ENCODE data around the gene SVEP1. TPM values are rescaled to one million over a fixed set of nuclear protein-coding genes. Genes with fewer than 3 reads are reported as not detected.
A peak's percentile ranks its signal among the peaks of the same experiment; 100 is the strongest.

SVEP1 gene
- total RNA-seq = 10 to 100 TPM; 12.7 to 20.0 TPM

- Histone ChIP-seq H3K4me1 (no peaks in the 10 kb centered on the region), H3K36me3 (no peaks in the 10 kb centered on the region), H3K27me3 (peaks cover 0 to 3% of the 10 kb centered on the region in 2 donors), H3K27ac (peak within 1 kb of the TSS; percentile 73 to 81), H3K4me3 (peak within 1 kb of the TSS; percentile 51 to 60), H3K9me3 (no peaks in the 10 kb centered on the region)
- TF ChIP-seq CTCF (IDR thresholded peaks at IDR 0.05) = no peak
- DNase-seq (ENCODE audit: low spot score) = no peak
Observed at GRCh38 chr9:110579034-110579861, at the start of gene SVEP1. SVEP1 (minus strand) TSS chr9:110579741; CDS start chr9:110579543, 198 bp downstream.

- no peak for DNase-seq (ENCODE audit: low spot score)
Observed at GRCh38 chr9:110626101-110626829, 46.7 kb upstream of the SVEP1 start.

GRCh38 chr9:110623462-110624025 lies 44.0 kb upstream of the SVEP1 start:
- DNase-seq (ENCODE audit: low spot score) = no peak
- no peak overlapping the region for H3K4me3 ChIP-seq
- H3K27ac ChIP-seq = no peak overlapping the region
- no peaks in the 10 kb centered on the region for H3K27me3 ChIP-seq
- TF ChIP-seq CTCF (IDR thresholded peaks at IDR 0.05) = peak; percentile 48 to 74
- no peaks in the 10 kb centered on the region for H3K4me1 ChIP-seq
- H3K9me3 ChIP-seq = no peaks in the 10 kb centered on the region
- H3K36me3 ChIP-seq = no peaks in the 10 kb centered on the region

More at GRCh38 chr9:110626101-110626829, 46.7 kb upstream of the SVEP1 start:
- Histone ChIP-seq H3K27me3 (no peaks in the 10 kb centered on the region), H3K36me3 (no peaks in the 10 kb centered on the region), H3K9me3 (peaks cover 0 to 4% of the 10 kb centered on the region in 2 donors), H3K4me1 (no peaks in the 10 kb centered on the region), H3K27ac (no peak overlapping the region), H3K4me3 (no peak overlapping the region)
- no peak for TF ChIP-seq CTCF (IDR thresholded peaks at IDR 0.05)

- H3K4me3 ChIP-seq = no peak overlapping the region
- no peak overlapping the region for H3K27ac ChIP-seq
- H3K4me1 ChIP-seq = no peaks in the 10 kb centered on the region
- H3K27me3 ChIP-seq = no peaks in the 10 kb centered on the region
- no peaks in the 10 kb centered on the region for H3K36me3 ChIP-seq
- H3K9me3 ChIP-seq = no peaks in the 10 kb centered on the region
- DNase-seq (ENCODE audit: low spot score) = no peak
- no peak for TF ChIP-seq CTCF (IDR thresholded peaks at IDR 0.05)
Observed at GRCh38 chr9:110622368-110622767, 42.8 kb upstream of the SVEP1 start.

- Histone ChIP-seq H3K4me3 (no peak overlapping the region), H3K4me1 (no peaks in the 10 kb centered on the region), H3K9me3 (no peaks in the 10 kb centered on the region), H3K27me3 (no peaks in the 10 kb centered on the region), H3K36me3 (no peaks in the 10 kb centered on the region), H3K27ac (no peak overlapping the region)
- TF ChIP-seq CTCF (IDR thresholded peaks at IDR 0.05) = no peak
- DNase-seq (ENCODE audit: low spot score) = no peak
Observed at GRCh38 chr9:110620726-110621125, 41.2 kb upstream of the SVEP1 start.

Measured in right atrium auricular region (tissue), 2 donors.